Mesodermal cell (in vitro differentiated cells): ENCODE measurements around the gene ZNF654.
"Not testable (repeated sequence)": the region's sequence is repeated elsewhere in the genome, so short reads cannot be mapped to it uniquely, and the experiment has no call there.

ENCODE experiments used
- H3K27ac ChIP-seq: 2 replicates; pipeline ENCODE4 v1.7.0; 2013; ENCODE audit warnings: mild to moderate bottlenecking, low read depth, low read length, moderate library complexity; ENCODE audit not compliant: severe bottlenecking
- H3K36me3 ChIP-seq: 2 replicates; pipeline ENCODE4 v1.7.1; 2013; ENCODE audit warnings: mild to moderate bottlenecking, low read length, moderate library complexity; ENCODE audit not compliant: control insufficient read depth, insufficient read depth
- H3K4me1 ChIP-seq: one replicate; pipeline ENCODE4 v1.7.1; 2013; ENCODE audit warnings: mild to moderate bottlenecking, low read length; ENCODE audit not compliant: insufficient read depth, control insufficient read depth, poor library complexity, severe bottlenecking
- H3K4me3 ChIP-seq: 2 replicates; pipeline ENCODE4 v1.7.0; 2013; ENCODE audit warnings: low read length, control low read depth, mild to moderate bottlenecking; ENCODE audit not compliant: insufficient read depth, poor library complexity, severe bottlenecking; ENCODE audit errors: extremely low read depth
- H3K9me3 ChIP-seq: 2 replicates; pipeline ENCODE4 v1.7.1; 2013; ENCODE audit warnings: mild to moderate bottlenecking, low read length, moderate library complexity; ENCODE audit not compliant: control insufficient read depth
- WGBS, 2 experiments: methylation state at CpG; one replicate each; pipeline ENCODE4 v1.1.5; 2013; ENCODE audit warnings: missing lambda C conversion rate in 2 of 2; ENCODE audit not compliant: insufficient coverage in 2 of 2; 5-methylcytosine and 5-hydroxymethylcytosine counted together

Gene ZNF654

DNA sequence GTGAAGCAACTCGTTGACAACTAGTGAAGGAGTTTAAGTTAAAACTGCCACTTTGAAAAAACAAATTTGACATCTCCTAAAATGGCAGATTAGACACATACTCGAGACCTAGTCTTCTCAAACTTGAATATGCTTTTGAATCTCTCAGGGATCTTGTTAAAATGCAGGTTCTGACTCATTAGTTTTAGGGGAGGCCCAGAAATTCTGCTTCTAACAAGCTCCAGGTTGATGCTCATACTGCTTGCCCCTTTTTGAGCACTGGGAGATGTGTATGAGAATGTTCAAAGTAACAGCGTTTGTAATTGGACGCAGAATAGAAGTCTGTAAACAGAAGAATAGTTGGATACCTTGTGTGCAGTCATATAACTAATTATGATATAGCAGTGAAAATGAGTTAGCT is 92.3 kb downstream of the ZNF654 start:
- Histone ChIP-seq H3K9me3 (no peaks in the 10 kb centered on the region), H3K36me3 (peaks cover 33% of the 10 kb centered on the region), H3K27ac (no peak overlapping the region), H3K4me3 (peak overlapping the region; percentile 90), H3K4me1 (no peaks in the 10 kb centered on the region)
- WGBS, 2 experiments: no CpG with 5 or more reads among the region's 4 CpGs

DNA sequence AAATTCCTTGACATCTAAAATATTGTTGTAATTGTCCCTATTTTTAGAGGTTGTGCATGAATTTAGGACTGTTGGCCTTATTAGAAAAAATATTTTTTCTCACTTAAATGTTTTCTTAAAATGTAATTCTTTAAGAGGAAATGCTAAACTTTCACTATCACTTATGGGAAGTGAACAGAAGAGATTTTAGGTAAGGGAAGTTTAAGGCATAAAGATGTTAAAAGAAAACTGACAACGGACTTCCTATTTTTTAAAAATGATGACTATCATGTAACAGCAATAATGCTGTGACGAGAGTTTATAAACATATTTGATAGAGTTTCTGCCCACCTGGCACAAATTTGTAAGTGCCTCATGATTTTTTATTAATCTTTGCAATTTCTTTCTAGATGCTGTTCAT is 93.8 kb downstream of the ZNF654 start:
- Histone ChIP-seq H3K9me3 (no peaks in the 10 kb centered on the region), H3K4me3 (no peak overlapping the region), H3K36me3 (peaks cover 46% of the 10 kb centered on the region), H3K27ac (no peak overlapping the region), H3K4me1 (no peaks in the 10 kb centered on the region)
- WGBS, 2 experiments: 80% methylated on average over 1 of the region's 2 CpGs; no CpG with 5 or more reads in 1 of the 2 experiments

DNA sequence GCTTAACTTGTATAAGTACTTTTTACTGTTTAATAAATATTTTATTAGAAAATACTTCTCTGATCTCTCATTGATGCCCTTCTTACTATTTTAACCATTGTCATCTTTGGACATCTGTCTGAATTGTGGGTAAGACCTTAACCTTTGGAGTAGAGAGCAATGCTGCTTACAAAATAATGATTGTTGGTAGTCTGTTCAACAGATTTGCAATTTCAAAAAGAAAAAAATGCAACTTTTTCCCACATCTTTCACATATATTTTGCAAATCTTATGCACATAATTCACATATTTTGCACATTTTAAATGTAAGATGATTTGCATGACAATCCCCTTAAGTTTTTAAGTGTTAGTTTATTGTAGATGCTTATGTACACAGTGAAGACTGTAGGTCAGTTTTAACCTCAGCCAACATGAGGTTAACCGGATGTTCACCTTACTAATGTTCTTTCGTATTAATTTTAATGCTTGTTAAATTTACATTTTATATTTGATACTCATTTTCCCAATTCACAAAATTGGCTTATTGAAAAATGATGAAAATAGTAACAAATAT is 107.4 kb downstream of the ZNF654 start:
- no peak overlapping the region for H3K4me3 ChIP-seq
- no peaks in the 10 kb centered on the region for H3K9me3 ChIP-seq
- H3K36me3 ChIP-seq: peaks cover 4% of the 10 kb centered on the region
- no CpG with 5 or more reads among the region's 2 CpGs for whole genome bisulfite sequencing, 2 experiments
- no peaks in the 10 kb centered on the region for H3K4me1 ChIP-seq
- no peak overlapping the region for H3K27ac ChIP-seq

DNA sequence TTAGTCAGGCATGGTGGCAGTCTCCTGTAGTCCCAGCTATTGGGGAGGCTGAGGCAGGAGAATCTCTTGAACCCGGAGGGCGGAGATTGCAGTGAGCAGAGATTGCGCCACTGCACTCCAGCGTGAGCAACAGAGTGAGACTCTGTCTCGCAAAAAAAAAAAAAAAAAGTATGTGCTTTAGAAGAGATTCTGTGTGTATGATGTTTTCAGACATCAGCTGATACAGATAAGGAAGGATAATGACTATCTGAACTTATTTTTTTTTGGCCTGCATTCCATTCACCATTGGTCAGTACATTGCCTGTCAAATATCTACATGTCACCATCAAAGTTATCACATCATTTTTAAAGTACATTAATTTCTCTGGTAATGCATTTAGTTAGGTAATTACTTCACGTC is 108.1 kb downstream of the ZNF654 start:
- Histone ChIP-seq H3K4me3 (no peak overlapping the region), H3K9me3 (no peaks in the 10 kb centered on the region), H3K36me3 (peaks cover 4% of the 10 kb centered on the region), H3K27ac (no peak overlapping the region), H3K4me1 (no peaks in the 10 kb centered on the region)
- WGBS, 2 experiments: 89 to 91% methylated on average over 3 to 5 of the region's 6 CpGs

DNA sequence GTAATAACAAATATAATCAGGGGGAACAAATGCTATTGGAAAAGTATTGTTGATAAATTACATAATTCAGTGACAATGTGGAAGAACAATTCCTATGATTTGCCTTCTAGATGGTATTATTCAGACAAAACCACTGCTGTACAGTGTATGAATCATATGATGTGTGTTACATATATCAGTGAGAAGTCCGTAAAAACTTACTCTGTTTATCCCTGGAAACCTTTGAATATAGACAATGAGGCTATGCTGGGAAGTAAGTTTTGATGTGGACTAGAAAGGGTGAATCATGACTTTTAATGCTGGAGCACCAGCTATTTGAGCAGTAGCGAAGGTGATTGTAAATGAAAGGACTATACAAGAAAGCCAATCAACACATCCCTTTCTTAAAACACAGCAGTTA is 108.6 kb downstream of the ZNF654 start:
- no peaks in the 10 kb centered on the region for H3K4me1 ChIP-seq
- no peak overlapping the region for H3K27ac ChIP-seq
- peaks cover 4% of the 10 kb centered on the region for H3K36me3 ChIP-seq
- H3K4me3 ChIP-seq: no peak overlapping the region
- 100% methylated on average over 1 of the region's 2 CpGs; no CpG with 5 or more reads in 1 of the 2 experiments for WGBS, 2 experiments
- no peaks in the 10 kb centered on the region for H3K9me3 ChIP-seq

DNA sequence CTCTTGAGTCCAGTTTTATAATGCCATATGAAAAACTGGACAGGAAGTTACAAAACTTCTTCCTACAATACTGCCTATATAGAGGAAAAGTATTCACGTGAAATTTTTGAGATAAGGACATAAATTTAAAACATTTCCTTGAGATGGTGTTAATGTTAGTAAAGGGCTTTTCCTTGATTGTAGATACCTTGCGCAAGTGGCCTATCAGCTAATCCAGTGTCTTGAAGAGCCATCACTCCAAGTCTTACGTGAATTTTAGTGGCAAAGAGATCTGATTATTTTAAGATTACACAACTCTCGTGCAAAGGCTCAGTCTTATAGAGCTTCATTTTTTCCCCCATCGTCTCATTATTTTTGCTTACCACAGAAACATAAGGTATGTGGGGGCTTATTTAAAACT is 109.1 kb downstream of the ZNF654 start:
- H3K36me3 ChIP-seq: peaks cover 4% of the 10 kb centered on the region
- H3K9me3 ChIP-seq: no peaks in the 10 kb centered on the region
- WGBS, 2 experiments: 100% methylated on average over 1 of the region's 5 CpGs; no CpG with 5 or more reads in 1 of the 2 experiments
- no peak overlapping the region for H3K27ac ChIP-seq
- no peak overlapping the region for H3K4me3 ChIP-seq
- H3K4me1 ChIP-seq: no peaks in the 10 kb centered on the region

DNA sequence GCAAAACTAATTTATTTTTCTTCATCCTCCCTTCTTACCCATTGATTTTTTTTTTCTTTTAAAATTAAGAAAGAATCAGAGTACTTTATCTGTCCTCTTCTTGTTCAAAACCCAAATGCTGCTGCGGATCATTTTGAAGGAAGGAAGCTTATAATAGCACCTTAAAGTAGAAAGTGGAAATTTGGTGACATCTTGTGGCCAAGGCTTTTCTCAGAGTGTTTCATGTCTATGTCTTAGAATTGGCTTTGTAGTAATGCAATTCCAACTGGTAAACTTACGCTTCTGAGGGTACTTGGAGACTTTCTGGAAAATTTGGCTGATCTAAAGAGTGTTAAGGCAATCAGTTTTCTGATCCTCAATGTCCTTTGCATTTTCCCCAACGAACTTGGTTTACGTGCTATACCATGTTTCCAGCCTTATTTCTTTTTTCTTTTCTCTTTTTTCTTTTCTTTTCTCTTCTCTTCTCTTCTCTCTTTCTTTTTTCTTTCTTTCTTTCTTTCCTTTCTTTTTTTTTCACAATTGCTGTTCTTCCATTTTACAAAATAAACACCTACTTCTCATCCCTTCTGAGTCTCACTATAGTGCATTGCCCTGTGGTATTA is 121.4 kb downstream of the ZNF654 start:
- WGBS, 2 experiments: 75 to 85% methylated on average over 3 to 4 of the region's 4 CpGs
- Histone ChIP-seq H3K4me1 (no peaks in the 10 kb centered on the region), H3K4me3 (no peak overlapping the region), H3K36me3 (no peaks in the 10 kb centered on the region), H3K9me3 (no peaks in the 10 kb centered on the region), H3K27ac (no peak overlapping the region)

DNA sequence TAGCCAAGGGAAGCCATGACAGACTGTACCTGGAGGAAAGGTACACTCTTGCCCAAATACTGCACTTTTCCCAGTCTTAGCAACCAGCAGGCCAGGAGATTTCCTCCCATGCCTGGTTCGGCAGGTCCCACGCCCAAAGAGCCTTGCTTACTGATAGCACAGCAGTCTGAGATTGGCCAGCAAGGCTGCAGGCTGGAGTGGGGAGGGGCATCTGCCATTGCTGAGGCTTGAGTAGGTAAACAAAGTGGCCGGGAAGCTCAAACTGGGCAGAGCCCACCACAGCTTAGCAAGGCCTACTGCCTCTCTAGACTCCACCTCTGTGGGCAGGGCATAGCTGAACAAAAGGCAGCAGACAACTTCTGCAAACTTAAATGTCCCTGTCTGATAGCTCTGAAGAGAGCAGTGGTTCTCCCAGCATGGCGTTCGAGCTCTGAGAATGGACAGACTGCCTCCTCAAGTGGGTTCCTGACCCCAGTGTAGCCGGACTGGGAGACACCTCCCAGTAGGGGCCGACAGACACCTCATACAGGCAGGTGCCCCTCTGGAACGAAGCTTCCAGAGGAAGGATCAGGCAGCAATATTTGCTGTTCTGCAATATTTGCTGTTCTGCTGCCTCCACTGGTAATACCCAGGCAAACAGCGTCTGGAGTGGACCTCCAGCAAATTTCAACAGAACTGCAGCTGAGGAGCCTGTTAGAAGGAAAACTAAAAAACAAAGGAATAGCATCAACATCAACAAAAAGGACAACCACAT is 123.3 kb downstream of the ZNF654 start:
- not testable (repeated sequence) for H3K27ac ChIP-seq, H3K9me3 ChIP-seq, H3K4me1 ChIP-seq, H3K36me3 ChIP-seq, H3K4me3 ChIP-seq
- 94% methylated on average over 5 of the region's 9 CpGs for WGBS, 2 experiments

DNA sequence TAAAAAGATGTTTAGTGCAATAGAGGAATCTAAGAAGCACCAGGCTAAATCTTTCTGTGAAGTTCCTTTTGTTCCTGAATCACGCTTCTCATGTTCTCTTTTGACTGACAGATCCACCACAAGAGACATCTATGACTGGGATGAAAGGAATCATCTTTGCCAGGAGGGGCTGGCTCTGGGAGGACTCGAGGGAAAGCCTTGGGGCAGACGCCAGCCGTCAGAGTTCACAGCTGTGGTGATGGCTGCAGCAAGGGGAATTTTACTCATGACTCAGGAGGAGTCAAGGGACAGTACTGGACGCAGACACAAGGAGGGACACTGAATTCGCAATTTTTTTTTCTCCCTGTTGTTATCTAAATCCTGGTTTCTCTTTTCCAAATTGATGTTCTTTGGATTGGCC is 129.4 kb downstream of the ZNF654 start:
- 78 to 82% methylated on average over 3 to 4 of the region's 6 CpGs for WGBS, 2 experiments

DNA sequence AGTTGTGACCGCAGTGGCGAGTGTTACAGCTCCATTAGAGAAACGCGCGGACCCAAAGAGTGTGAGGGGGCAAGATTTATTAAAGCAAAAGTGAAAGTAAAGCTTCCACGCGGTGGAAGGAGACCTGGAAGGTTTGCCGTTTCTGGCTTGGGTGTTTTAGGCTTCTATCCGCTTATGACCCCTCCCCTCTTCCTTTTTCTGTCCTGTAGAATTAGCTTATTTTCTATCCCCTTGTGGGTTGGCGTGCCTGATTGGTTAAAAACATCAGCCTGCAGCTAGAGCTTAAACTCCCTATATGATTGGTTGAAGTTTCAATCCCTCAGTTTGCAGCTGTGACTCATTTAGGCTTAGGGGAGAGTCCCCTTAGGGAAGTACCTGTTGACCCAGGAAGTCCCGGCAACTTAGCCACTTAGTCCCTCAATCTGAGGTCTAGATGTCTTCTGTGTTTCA is 130.3 kb downstream of the ZNF654 start:
- no peaks in the 10 kb centered on the region for H3K4me1 ChIP-seq
- 93 to 100% methylated on average over 8 to 9 of the region's 11 CpGs for WGBS, 2 experiments
- no peak overlapping the region for H3K27ac ChIP-seq
- H3K9me3 ChIP-seq: no peaks in the 10 kb centered on the region
- H3K4me3 ChIP-seq: no peak overlapping the region
- H3K36me3 ChIP-seq: no peaks in the 10 kb centered on the region

More for the DNA sequence above, 129.4 kb downstream of the ZNF654 start:
- no peak overlapping the region for H3K27ac ChIP-seq
- H3K4me3 ChIP-seq: no peak overlapping the region
- no peaks in the 10 kb centered on the region for H3K4me1 ChIP-seq
- no peaks in the 10 kb centered on the region for H3K9me3 ChIP-seq
- no peaks in the 10 kb centered on the region for H3K36me3 ChIP-seq
